HG03135 (cell line): Measurements from ENCODE around the gene ARHGAP45.

Source experiments
- ATAC-seq: cut with Tn5 transposase; IDR thresholded peaks from one replicate; pipeline ENCODE4 v1.9.1; 2021; ENCODE audit warnings: mild to moderate bottlenecking, moderate library complexity; ENCODE audit not compliant: unreplicated experiment

ARHGAP45 gene

DNA sequence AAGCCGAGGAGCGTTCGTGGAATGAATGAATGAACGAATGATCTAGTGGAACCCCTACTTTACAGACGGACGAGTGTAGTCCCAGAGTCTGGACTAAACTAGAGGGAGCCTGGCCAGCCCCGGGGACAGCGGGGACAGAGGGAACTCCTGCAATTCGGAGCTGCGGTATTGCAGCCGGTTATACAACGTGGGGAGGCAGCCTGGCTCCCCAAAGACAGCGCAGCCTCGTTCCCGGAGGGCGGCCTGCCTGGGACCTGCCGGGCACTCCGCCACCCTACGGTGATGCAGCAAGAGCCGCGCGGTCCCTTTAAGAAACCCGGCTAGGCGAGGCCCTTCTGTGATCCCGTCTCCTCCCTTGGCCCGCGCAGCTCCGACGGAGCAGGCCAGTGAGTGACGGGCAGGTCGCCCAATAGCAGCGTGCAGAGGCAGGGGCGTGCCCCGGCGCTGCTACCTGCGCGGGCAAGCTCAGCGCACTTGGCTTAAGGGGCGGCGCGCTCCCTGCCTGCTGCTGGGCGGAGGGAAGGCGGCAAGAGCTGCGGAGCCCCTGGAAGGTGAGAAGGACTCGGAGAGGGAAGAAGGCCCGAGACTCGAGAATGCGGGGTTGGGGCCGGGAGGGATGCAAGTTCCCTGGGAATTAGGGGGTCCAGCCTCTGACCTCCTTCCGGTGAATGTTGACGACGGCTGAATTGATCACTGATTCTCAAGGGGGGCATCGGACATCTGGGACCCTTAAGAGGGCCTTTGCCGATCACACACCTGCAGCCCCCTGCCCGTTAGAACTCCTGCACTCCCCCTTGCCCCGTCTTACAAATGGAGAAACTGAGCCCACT lies 27.1 kb upstream of the ARHGAP45 start, which contains the start of gene ABCA7:
TSS of gene ABCA7 (plus strand) at position 462 of the 830 bp plus-strand sequence. CDS start 1,255 bp downstream, outside the sequence.
- ATAC-seq = peak; percentile 74

DNA sequence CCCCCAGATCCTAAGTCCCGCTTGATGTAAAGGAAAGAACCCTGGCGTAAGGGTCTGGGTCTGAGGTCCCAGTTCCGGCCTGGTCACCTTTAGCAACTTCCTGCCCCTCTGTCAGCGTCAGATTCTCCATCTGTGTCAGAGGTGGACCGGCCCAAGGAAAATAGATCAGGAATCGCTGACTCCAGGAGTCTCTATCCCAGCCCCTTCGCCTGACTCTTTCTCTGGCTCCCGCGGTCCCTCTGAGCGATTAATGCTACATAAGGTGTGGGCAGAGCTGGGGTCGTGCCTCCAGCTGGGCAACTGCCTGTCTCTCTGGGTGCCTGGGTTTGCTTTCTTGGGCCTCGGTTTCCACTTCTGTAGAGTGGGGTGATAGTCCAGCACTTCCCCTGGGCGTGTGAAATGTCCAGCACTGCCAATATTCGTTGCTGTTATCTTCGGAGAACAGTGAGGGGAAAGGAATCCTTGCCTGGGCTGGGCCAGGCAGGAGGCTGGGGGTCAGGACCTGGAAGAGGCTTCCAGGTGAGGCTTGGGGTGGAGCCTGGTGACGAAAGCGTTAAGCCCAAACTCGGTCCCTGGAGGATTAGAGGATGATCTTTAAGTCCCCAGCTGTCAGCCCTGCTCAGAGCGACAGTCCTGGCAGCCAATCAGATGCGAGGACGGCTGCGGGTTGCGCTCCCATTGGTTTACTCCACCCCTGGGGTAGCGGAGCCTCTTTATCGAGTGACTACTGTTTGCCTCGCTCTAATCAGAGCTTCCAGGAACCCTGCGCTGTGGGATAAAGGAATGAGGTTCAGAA lies 26.3 kb upstream of the ARHGAP45 start:
- peak; percentile 40 for ATAC-seq

DNA sequence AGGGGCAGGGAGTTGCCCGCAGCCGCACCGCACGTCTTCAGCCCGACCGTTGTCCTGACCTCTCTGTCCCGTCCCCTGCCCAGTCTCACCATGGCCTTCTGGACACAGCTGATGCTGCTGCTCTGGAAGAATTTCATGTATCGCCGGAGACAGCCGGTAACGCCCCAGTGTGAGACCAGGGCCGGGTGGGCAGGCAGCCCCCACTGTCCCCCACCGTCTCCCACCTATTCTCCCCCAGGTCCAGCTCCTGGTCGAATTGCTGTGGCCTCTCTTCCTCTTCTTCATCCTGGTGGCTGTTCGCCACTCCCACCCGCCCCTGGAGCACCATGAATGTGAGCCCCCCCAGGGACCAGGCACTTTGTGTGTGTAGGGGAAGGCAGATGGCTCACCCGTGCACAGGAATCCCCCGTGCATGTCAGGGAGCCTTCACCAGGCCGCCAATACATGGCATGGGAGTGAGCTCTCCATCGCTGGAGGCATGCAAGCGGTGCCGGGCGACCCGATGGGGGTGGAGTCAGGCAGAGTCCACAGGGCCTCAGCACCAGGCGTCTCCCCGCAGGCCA lies 25.6 kb upstream of the ARHGAP45 start:
- ATAC-seq = no peak

DNA sequence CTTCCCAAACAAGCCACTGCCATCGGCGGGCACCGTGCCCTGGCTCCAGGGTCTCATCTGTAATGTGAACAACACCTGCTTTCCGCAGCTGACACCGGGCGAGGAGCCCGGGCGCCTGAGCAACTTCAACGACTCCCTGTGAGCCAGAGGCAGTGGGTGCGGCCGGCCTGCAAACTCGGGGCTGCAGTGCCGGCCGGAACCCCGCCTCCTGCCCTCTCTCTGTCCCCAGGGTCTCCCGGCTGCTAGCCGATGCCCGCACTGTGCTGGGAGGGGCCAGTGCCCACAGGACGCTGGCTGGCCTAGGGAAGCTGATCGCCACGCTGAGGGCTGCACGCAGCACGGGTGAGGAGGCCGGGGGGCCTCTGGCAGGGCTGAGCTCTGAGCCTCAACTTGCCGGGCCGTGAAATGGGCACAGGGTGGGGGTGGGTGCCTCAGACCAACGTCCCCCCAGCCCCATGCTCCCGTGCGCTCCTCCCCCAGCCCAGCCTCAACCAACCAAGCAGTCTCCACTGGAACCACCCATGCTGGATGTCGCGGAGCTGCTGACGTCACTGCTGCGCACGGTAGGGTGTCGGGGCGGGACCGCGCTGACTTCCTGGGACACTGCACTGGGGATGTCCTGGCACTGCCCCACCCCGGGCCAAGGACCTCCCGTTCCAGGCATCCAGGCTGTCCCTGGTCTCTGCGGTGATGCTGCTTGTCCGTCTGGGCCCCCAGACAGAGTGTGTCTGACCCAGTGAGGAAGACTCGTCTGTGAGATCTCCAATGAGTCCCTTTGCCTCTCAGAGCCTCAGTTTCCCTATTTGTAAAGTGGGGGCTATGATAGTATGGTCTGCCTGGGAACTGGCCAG lies 24.9 kb upstream of the ARHGAP45 start:
- no peak for ATAC-seq

DNA sequence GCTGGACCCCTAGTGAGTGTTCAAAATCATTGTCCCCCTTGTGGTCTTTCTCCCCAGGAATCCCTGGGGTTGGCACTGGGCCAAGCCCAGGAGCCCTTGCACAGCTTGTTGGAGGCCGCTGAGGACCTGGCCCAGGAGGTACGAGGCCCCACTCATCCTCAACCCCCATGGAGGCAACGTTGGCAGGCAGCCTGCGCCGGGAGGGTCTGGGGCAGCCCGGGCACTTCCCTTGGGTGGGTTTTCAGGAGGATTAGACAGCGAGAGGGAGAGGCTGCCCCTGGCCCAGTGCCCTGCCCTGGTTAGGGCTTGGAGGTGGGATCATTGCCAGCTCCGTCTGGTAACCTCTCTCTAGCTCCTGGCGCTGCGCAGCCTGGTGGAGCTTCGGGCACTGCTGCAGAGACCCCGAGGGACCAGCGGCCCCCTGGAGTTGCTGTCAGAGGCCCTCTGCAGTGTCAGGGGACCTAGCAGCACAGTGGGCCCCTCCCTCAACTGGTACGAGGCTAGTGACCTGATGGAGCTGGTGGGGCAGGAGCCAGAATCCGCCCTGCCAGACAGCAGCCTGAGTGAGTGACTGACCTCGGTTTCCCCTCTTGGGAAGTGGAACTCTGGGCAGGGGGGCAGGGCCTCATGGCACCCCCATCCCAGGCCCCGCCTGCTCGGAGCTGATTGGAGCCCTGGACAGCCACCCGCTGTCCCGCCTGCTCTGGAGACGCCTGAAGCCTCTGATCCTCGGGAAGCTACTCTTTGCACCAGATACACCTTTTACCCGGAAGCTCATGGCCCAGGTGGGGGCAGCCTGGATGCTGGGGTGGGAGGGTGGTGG lies 24.1 kb upstream of the ARHGAP45 start:
- ATAC-seq = no peak

DNA sequence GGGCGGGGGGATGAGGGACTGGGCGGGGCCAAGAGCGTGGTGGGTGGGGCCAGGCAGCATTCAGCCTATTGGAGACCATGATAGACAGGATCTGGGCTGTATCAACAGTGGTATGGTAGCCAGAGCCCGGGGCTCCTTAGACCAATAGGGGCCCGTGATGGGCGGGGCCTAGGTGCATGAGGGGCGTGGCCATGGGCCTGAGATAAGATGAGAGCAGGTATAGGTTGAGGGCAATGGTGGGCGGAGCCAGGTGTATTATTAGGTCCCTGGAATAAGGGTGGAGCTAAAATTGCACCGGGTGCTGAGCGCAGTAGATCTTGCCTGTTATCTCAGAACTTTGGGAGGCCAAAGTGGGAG lies 21.7 kb upstream of the ARHGAP45 start:
- no peak for ATAC-seq

DNA sequence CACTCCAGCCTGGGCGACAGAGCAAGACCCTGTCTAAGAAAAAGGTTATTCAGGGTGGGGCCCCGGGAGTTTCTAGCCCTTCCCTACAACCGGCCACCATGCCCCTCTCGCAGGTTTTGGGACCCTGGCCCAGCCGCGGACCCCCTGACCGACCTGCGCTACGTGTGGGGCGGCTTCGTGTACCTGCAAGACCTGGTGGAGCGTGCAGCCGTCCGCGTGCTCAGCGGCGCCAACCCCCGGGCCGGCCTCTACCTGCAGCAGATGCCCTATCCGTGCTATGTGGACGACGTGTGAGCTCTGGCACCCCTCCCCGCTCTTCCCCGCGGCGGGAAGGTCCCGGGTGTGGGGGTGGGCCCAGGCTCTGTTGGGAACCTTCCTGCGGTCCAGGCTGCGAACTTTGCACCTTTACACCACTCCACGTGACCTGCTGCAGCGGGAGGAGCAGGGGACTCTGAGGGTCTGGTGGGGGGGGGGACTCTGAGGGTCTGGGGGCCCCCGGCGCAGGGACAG lies 20.8 kb upstream of the ARHGAP45 start:
- no peak for ATAC-seq

DNA sequence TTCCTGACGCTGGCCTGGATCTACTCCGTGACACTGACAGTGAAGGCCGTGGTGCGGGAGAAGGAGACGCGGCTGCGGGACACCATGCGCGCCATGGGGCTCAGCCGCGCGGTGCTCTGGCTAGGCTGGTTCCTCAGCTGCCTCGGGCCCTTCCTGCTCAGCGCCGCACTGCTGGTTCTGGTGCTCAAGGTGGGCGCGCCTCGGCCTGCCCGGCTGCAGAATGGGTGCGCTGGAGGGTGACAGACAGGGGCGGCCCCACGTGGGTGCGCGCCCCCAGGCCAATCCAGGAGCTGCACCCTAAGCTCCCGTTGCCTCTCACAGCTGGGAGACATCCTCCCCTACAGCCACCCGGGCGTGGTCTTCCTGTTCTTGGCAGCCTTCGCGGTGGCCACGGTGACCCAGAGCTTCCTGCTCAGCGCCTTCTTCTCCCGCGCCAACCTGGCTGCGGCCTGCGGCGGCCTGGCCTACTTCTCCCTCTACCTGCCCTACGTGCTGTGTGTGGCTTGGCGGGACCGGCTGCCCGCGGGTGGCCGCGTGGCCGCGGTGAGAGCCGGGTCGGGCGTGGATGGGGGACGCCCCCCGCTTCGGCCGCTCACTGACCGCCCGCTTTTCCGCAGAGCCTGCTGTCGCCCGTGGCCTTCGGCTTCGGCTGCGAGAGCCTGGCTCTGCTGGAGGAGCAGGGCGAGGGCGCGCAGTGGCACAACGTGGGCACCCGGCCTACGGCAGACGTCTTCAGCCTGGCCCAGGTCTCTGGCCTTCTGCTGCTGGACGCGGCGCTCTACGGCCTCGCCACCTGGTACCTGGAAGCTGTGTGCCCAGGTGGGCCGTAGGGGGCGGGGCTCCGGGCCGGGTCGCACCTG lies 19.9 kb upstream of the ARHGAP45 start:
- ATAC-seq = no peak

DNA sequence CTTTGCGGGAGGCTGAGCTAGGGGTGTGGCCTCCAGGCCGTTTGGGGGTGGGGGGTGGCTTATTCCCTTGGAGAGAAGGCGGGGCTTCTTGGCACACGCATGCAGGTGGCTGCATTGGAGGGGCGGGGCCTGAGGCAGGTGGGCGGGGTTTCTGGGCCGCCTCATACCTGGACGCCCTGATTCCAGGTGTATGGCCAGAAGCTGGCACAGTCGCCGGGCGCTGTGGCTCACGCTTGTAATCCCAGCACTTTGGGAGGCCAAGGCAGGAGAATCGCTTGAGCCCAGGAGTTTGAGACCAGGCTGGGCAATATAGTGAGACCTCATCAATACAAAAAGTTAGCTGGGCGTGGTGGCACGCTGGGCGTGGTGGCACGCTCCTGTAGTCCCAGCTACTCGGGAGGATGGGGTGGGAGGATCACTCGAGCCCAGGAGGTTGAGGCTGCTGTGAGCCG lies 19.2 kb upstream of the ARHGAP45 start:
- ATAC-seq = no peak

DNA sequence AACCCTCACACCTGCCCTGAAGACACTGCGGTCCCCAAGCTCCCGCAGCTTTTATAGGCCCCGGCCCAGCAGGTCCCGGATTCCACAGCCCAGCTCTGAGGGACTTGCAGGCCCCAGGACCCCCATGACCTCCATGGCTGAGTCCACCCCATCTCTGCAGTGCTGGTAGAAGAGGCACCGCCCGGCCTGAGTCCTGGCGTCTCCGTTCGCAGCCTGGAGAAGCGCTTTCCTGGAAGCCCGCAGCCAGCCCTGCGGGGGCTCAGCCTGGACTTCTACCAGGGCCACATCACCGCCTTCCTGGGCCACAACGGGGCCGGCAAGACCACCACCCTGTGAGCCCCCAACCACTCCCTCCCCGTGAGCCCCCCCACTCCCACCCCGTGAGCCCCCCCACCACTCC lies 17.9 kb upstream of the ARHGAP45 start:
- ATAC-seq = no peak

DNA sequence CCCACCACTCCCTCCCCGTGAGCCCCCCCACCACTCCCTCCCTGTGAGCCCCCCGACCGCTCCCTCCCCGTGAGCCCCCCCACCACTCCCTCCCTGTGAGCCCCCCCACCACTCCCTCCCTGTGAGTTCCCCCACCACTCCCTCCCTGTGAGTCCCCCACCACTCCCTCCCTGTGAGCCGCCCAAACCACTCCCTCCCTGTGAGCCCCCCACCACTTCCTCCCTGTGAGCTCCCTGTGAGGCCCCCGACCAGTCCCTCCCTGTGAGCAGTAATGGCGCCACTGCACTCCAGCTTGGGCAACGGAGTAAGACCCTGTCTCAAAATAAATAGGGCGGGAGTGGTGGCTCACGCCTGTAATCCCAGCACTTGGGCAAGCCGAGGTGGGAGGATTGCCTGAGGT lies 17.2 kb upstream of the ARHGAP45 start:
- ATAC-seq = no peak

DNA sequence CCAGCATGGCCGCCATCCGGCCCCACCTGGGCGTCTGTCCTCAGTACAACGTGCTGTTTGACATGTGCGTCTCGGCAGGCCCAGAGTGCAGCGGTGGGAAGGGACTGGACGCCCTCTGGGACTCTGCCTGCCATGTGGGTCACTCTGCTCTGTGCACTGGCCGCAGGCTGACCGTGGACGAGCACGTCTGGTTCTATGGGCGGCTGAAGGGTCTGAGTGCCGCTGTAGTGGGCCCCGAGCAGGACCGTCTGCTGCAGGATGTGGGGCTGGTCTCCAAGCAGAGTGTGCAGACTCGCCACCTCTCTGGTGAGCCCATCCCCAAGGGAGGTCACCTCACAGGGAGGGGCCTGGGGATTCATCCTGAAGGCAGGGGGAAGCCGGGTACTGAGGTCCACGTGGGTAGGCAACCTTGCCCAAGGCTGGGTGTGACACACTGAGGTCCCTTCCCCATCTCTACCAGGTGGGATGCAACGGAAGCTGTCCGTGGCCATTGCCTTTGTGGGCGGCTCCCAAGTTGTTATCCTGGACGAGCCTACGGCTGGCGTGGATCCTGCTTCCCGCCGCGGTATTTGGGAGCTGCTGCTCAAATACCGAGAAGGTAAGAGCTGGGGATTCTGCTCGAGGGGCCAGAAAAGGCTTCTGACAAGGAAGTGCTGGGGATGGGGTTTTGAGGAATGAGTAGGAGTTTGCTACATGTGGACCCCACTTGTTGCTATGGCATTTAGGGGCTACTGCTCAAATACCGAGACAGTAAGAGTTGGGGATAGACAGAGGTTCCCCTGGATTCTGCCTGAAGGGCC lies 15.8 kb upstream of the ARHGAP45 start:
- no peak for ATAC-seq

DNA sequence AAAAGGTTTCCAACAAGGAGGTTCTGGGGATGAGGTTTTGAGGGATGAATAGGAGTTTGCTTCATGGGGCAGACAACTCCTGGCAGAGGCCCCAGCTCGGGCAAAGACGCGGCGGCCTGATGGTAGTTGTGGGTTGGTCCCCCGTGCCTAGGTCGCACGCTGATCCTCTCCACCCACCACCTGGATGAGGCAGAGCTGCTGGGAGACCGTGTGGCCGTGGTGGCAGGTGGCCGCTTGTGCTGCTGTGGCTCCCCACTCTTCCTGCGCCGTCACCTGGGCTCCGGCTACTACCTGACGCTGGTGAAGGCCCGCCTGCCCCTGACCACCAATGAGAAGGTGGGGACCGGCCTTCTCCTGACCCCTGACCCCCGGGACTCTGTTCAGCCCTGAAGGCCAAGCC lies 15.2 kb upstream of the ARHGAP45 start:
- ATAC-seq = no peak

DNA sequence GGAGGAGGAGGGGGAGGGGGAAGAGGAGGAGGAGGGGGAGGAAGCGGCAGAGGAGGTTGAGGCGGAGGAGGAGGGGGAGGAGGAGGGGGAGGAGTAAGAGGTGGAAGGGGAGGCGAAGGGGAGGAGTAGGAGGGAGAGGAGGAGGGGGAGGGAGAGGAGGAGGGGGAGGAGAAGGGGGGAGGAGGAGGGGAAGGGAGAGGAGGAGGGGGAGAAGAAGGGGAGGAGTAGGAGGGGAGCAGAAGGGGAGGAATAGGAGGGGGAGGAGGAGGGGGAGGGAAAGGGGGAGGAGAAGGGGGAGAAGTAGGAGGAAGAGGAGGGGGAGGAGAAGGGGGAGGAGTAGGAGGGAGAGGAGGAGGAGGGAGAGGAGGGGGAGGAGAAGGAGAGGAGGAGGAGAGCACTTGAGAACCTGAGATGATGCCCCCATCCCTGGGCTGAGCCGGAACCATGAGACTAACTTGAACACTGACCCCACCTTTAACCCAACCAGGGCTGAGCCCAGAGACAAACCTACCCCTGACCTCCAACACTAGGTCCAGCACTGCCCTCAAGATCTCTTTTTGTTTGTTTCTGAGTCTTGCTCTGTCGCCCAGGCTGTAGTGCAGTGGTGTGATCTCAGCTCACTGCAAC lies 14.5 kb upstream of the ARHGAP45 start:
- ATAC-seq = no peak

DNA sequence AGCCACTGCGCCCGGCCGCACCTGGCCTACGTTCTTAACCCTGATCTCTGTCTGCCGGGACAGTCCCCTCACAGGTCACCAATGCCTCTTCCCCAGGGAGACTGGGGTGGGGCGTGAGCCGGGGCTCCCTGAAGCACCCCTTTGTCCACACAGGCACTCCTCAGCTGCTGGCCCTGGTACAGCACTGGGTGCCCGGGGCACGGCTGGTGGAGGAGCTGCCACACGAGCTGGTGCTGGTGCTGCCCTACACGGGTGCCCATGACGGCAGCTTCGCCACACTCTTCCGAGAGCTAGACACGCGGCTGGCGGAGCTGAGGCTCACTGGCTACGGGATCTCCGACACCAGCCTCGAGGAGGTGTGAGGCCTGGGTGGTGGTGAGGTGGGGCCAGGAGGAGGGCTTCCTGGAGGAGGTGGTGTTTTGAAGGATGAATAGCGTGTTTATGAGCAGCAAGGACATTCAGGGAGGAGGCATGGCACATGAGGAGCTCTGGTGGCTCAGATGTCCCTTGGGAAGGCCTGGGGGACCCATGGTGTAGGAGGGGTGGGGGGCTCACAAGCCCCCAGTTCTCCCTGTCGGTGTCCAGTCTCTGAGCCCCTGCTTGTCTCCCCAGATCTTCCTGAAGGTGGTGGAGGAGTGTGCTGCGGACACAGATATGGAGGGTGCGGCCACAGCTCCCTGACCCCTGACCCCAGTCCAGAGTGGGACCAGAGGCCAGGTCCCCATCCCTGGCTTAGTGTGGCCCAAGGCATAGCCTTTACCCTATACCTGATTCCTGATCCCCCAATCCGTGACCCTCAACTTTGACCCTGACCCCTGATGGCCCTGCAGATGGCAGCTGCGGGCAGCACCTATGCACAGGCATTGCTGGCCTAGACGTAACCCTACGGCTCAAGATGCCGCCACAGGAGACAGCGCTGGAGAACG lies 13.5 kb upstream of the ARHGAP45 start:
- no peak for ATAC-seq
